Panc1 (cell line): ENCODE results near the gene TTPAL. TPM values are rescaled to one million over a fixed set of nuclear protein-coding genes. Genes with fewer than 3 reads are reported as not detected.

Experiments used
- ATAC-seq: fragments of 200-7000 bp; cut with Tn5 transposase; 2 replicates; pipeline ENCODE4 v1.9.1; 2020; ENCODE audit warnings: mild to moderate bottlenecking, moderate library complexity
- BruUV-seq: library from RNA; stranded (reverse); fragments of 400-500 nt; replicated peaks from 2 replicates; lab custom pipeline; 2021; lab: Mats Ljungman, UMichigan
- CTCF ChIA-PET: fragments of 300-600 bp; sonication (Branson Sonifier 250); formaldehyde crosslinking; loops from one replicate; lab custom pipeline; 2022; ENCODE audit warnings: antibody characterized with exemption; lab: Charles Lee
- POLR2A ChIA-PET: fragments of 300-600 bp; sonication (Branson Sonifier 250); formaldehyde crosslinking; loops from one replicate; lab custom pipeline; 2022; ENCODE audit warnings: antibody characterized with exemption; lab: Charles Lee
- DNase-seq: peaks from one replicate; pipeline ENCODE4 v3.0.0-alpha.2; 2010; ENCODE audit warnings: low read depth, low spot score
- H3K27ac ChIP-seq: 2 replicates; pipeline ENCODE4 v1.5.1; 2011; ENCODE audit warnings: mild to moderate bottlenecking, low read length, inconsistent platforms
- H3K27me3 ChIP-seq: fragments of 200-500 bp; sonication (Bioruptor generic); 2 replicates; pipeline ENCODE4 v1.6.0; 2014; ENCODE audit warnings: low read length, inconsistent platforms; ENCODE audit not compliant: control insufficient read depth, insufficient read depth
- H3K36me3 ChIP-seq: fragments of 200-500 bp; sonication (Bioruptor generic); 2 replicates; pipeline ENCODE4 v1.5.1; 2014; ENCODE audit warnings: inconsistent platforms, mild to moderate bottlenecking, low read length, moderate library complexity; ENCODE audit not compliant: control insufficient read depth, insufficient read depth
- H3K4me1 ChIP-seq: 2 replicates; pipeline ENCODE4 v1.5.1; 2011; ENCODE audit warnings: inconsistent platforms, mild to moderate bottlenecking, low read length, moderate library complexity; ENCODE audit not compliant: control insufficient read depth, insufficient read depth
- H3K4me3 ChIP-seq, 2 experiments: 2 replicates each; pipeline ENCODE4 v1.5.1; 2011 to 2012; ENCODE audit warnings: low read depth in 2 of 2, low read length in 2 of 2, mild to moderate bottlenecking in 2 of 2, inconsistent platforms in 1 of 2, moderate library complexity in 1 of 2
- H3K9me3 ChIP-seq: fragments of 200-500 bp; sonication (Bioruptor generic); 2 replicates; pipeline ENCODE4 v1.5.1; 2014; ENCODE audit warnings: low read depth, mild to moderate bottlenecking, inconsistent platforms, low read length, moderate library complexity; ENCODE audit not compliant: control insufficient read depth, insufficient read depth
- POLR2AphosphoS5 ChIP-seq: IDR thresholded peaks from 2 replicates; pipeline ENCODE4 v1.6.1; 2012; ENCODE audit warnings: mild to moderate bottlenecking, low read depth, low read length, moderate library complexity
- SIN3A ChIP-seq: IDR thresholded peaks from 2 replicates; pipeline ENCODE4 v1.6.1; 2012; ENCODE audit warnings: low read depth, mild to moderate bottlenecking, low read length, moderate library complexity, borderline replicate concordance; ENCODE audit not compliant: insufficient read depth
- TCF7L2 ChIP-seq: IDR thresholded peaks from 2 replicates; pipeline ENCODE4 v1.6.1; 2011; ENCODE audit warnings: mild to moderate bottlenecking, low read depth, low read length, inconsistent platforms
- in situ Hi-C: cut with HindIII; loops from 2 replicates; pipeline ENCODE4 v1.10.0; 2016; ENCODE audit warnings: low sequenced_read_pairs, low pct_unique_long_range_greater_than_20kb
- intact Hi-C: fragments of 100-400 bp; cut with micrococcal nuclease; formaldehyde crosslinking; loops from one replicate; pipeline ENCODE4 v1.10.0; 2022; ENCODE audit not compliant: unreplicated experiment
- total RNA-seq: library from RNA; stranded (reverse); gene quantifications from one replicate; pipeline ENCODE4 v1.2.1, GENCODE V29; 2021; ENCODE audit not compliant: unreplicated experiment
- TF ChIP-seq, protein P1 (sequence below): fragments of 450-650 bp; IDR thresholded peaks from 2 replicates; pipeline ENCODE4 v1.5.1; 2017; ENCODE audit warnings: mild to moderate bottlenecking
- TF ChIP-seq, protein P2 (sequence below), 2 experiments: IDR thresholded peaks; 2 replicates each; pipeline ENCODE4 v1.6.1; 2011 to 2012; ENCODE audit warnings: low read depth in 2 of 2, control low read depth in 1 of 2, low read length in 1 of 2, mild to moderate bottlenecking in 1 of 2, moderate library complexity in 1 of 2; ENCODE audit not compliant: insufficient read depth in 1 of 2

Gene TTPAL
- total RNA-seq, 1 experiment from 2014 or later, result 37.4 TPM

DNA sequence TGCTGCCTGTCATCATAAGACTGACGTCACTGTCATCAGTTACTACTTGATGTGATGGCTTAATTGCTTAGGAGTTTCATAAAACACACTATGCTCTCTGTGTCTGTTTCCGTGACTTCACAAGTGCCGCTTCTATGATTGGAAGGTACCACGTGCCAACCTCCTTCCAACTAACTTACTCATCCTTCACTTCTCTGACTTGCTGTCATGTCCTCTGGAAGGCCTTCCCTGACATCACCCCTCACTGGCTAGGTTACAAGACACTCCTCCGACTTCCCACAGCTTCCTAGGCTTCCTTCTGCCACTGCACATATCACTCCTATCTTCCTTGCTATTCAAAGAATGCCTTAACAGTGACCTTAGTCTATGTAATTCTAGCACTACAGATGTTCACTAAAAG lies 25.8 kb downstream of the TTPAL start:
- in situ Hi-C loops, result no loop called here

DNA sequence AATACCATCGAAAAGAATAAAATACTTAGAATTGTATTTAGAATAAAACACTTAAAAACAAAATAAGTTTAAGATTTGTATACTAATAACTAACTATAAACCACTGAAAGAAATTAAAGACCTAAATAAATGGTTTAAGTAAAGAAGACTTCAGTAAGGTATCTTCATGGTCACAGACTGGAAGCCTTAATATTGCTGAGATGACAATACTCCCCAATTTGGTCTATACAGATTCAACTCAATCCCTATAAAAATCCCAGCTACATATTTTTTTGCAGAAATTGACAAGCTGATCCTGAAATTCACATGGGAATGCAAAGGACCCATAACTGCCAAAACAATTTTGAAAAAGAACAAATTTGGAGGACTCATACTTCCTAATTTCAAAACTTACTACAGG lies 27.3 kb downstream of the TTPAL start:
- Histone ChIP-seq H3K9me3 (no peaks in the 10 kb centered on the region), H3K4me1 (no peaks in the 10 kb centered on the region), H3K36me3 (peaks cover 20% of the 10 kb centered on the region), H3K27ac (no peak overlapping the region), H3K27me3 (no peaks in the 10 kb centered on the region), H3K4me3 (no peak overlapping the region)
- ATAC-seq (no peak), DNase-seq (no peak)
- ChIA-PET CTCF (interaction anchor here (0.6 kb wide), 1 partner anchor 108 kb away, joined by 3 read pairs; no protein-coding TSS in a partner anchor), POLR2A (no interaction called here)
- in situ Hi-C loops (no loop called here), intact Hi-C loops (no loop called here)
- no TSS peak for BruUV-seq
- TF ChIP-seq POLR2AphosphoS5 (no peak), SIN3A (no peak), TCF7L2 (no peak)
- TF ChIP-seq, protein P1, sequence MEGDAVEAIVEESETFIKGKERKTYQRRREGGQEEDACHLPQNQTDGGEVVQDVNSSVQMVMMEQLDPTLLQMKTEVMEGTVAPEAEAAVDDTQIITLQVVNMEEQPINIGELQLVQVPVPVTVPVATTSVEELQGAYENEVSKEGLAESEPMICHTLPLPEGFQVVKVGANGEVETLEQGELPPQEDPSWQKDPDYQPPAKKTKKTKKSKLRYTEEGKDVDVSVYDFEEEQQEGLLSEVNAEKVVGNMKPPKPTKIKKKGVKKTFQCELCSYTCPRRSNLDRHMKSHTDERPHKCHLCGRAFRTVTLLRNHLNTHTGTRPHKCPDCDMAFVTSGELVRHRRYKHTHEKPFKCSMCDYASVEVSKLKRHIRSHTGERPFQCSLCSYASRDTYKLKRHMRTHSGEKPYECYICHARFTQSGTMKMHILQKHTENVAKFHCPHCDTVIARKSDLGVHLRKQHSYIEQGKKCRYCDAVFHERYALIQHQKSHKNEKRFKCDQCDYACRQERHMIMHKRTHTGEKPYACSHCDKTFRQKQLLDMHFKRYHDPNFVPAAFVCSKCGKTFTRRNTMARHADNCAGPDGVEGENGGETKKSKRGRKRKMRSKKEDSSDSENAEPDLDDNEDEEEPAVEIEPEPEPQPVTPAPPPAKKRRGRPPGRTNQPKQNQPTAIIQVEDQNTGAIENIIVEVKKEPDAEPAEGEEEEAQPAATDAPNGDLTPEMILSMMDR, result no peak
- TF ChIP-seq, protein P2, sequence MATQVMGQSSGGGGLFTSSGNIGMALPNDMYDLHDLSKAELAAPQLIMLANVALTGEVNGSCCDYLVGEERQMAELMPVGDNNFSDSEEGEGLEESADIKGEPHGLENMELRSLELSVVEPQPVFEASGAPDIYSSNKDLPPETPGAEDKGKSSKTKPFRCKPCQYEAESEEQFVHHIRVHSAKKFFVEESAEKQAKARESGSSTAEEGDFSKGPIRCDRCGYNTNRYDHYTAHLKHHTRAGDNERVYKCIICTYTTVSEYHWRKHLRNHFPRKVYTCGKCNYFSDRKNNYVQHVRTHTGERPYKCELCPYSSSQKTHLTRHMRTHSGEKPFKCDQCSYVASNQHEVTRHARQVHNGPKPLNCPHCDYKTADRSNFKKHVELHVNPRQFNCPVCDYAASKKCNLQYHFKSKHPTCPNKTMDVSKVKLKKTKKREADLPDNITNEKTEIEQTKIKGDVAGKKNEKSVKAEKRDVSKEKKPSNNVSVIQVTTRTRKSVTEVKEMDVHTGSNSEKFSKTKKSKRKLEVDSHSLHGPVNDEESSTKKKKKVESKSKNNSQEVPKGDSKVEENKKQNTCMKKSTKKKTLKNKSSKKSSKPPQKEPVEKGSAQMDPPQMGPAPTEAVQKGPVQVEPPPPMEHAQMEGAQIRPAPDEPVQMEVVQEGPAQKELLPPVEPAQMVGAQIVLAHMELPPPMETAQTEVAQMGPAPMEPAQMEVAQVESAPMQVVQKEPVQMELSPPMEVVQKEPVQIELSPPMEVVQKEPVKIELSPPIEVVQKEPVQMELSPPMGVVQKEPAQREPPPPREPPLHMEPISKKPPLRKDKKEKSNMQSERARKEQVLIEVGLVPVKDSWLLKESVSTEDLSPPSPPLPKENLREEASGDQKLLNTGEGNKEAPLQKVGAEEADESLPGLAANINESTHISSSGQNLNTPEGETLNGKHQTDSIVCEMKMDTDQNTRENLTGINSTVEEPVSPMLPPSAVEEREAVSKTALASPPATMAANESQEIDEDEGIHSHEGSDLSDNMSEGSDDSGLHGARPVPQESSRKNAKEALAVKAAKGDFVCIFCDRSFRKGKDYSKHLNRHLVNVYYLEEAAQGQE (IDR thresholded peaks at IDR 0.05; ENCODE audit: insufficient read depth in 1 of 2, low read depth in 2 of 2, low read length in 1 of 2), result no peak

More for the DNA sequence above, 25.8 kb downstream of the TTPAL start:
- CTCF ChIA-PET, result no interaction called here
- POLR2A ChIA-PET, result no interaction called here
- no peak overlapping the region for H3K4me3 ChIP-seq
- DNase-seq, result no peak
- no peaks in the 10 kb centered on the region for H3K9me3 ChIP-seq
- intact Hi-C loops, result no loop called here
- H3K4me1 ChIP-seq, result no peaks in the 10 kb centered on the region
- BruUV-seq, result no TSS peak
- no peaks in the 10 kb centered on the region for H3K27me3 ChIP-seq
- TF ChIP-seq, protein P2 (IDR thresholded peaks at IDR 0.05; ENCODE audit: insufficient read depth in 1 of 2, low read depth in 2 of 2, low read length in 1 of 2), result no peak
- TF ChIP-seq SIN3A, result no peak
- TF ChIP-seq, protein P1, result no peak
- no peak for TF ChIP-seq TCF7L2
- no peak for TF ChIP-seq POLR2AphosphoS5
- no peak overlapping the region for H3K27ac ChIP-seq
- no peak for ATAC-seq
- peaks cover 14% of the 10 kb centered on the region for H3K36me3 ChIP-seq
